Frontal cortex (tissue), 4 donors: ENCODE data around the gene LRP1B. TPM values are rescaled to one million over a fixed set of nuclear protein-coding genes. Genes with fewer than 3 reads are reported as not detected.
"Not testable (repeated sequence)": the region's sequence is repeated elsewhere in the genome, so short reads cannot be mapped to it uniquely, and the experiment has no call there.

Experiments used
- DNase-seq, 2 donors: peaks; one replicate each; pipeline ENCODE4 v3.0.0; 2012; ENCODE audit warnings: low spot score in 2 of 2
- FAIRE-seq: peaks from 2 replicates; lab custom pipeline; 2012; peaks lifted over from hg19 to GRCh38; lab: Jason Lieb, UNC
- total RNA-seq: library from RNA; depleted of rRNA; stranded (reverse); fragments of >200 nt; gene quantifications from one replicate; pipeline ENCODE4 v1.2.3, GENCODE V29; 2014
- donor health status: control.
- donor health status: control.
- donor health status: control.

Gene LRP1B
- total RNA-seq, 1 donor from 2014 or later, result 84.0 TPM

GRCh38 chr2:142112757-142113221, 18.0 kb downstream of the LRP1B start:
- DNase-seq, result no peak
- FAIRE-seq, result no peak

GRCh38 chr2:142104134-142104758, 26.6 kb downstream of the LRP1B start:
- no peak for DNase-seq
- FAIRE-seq, result no peak

GRCh38 chr2:142100970-142101369, 29.8 kb downstream of the LRP1B start:
- FAIRE-seq (no peak), DNase-seq (no peak)

GRCh38 chr2:142100139-142100873, 30.5 kb downstream of the LRP1B start:
- DNase-seq (no peak), FAIRE-seq (no peak)

DNA sequence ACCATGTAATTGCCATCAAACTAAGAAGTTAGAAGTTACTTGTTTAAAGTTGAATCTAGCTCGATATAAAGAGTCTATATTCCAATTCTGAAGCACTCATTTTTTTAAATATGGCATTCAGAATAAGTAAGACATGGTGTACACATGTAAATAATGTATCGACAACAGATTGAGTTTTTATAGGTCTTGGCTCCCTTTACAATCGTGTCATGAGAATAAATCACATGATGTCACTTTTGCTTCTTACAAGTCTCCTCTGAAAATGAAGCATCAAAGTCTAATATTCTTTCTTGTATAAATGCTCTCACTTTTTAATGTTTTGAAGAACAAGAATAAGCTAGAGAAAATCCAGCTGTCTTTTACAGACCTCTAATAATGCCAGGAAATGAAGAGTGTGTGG, 33.1 kb downstream of the LRP1B start:
- FAIRE-seq (no peak), DNase-seq (no peak)

- FAIRE-seq, result no peak
- DNase-seq, result no peak
Observed at GRCh38 chr2:142095647-142096046, 35.2 kb downstream of the LRP1B start.

- no peak for FAIRE-seq
Observed at GRCh38 chr2:142094233-142094632, 36.6 kb downstream of the LRP1B start.

DNA sequence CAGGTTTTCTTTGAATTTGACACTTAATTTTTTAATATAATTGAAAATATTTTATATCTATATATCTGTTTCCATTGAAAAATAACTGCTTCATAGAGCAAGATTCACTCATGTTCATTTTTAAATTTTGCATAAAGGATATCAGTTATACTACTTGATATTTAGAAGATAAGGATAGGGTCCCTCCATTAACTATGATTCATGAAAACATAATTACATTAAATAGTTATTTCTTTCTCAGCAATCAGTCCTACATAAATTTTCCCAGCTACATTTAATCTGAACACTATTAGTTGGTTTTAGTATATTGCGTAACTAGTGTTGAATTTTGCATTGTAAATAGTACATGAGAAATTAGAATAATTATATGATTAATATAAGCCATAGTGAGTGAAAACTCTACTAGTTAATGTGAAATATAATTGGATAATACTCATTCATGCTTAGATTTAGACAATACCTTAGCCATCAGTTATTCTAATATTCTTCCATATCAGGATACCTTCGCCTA, 42.7 kb downstream of the LRP1B start:
- DNase-seq (no peak), FAIRE-seq (peak; percentile 8)

More at GRCh38 chr2:142094233-142094632, 36.6 kb downstream of the LRP1B start:
- DNase-seq, result no peak

DNA sequence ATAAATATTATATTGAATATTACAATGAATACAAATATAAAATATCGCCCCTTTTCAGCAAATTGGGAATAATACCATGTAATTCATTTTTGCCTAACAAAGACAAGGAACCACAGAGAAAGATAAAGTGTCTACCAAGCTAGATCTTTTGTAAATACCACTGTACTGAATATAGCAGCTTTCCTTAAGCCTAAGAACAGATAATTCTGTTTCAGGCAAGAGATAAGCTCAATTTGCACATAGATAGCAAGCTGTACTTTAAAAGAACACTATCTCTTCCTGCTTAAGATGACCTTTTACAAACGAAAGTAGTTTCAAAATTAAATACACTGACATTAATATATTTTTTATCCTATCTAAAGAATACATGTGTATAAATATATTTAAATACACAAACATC, 43.2 kb downstream of the LRP1B start:
- not testable (repeated sequence) for DNase-seq, FAIRE-seq

DNA sequence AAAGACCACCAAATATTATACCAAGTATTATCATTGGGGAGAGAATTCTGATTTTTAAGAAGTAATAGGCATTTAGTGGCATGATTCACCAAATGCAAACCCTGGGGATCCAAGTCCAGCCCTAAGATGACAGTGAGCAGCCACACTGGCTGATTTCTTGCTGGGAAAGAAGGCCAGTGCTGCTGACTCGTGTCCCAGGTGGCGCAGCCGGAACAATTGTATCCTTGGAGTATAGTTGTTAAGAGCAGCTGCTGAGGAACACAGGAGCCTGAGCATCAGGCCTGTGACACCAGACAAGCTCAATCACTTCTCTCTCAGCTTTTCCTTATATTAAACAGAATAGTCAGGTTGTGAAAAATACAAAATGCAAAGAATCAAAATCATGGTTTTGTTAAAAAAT, 48.4 kb downstream of the LRP1B start:
- DNase-seq, result no peak
- FAIRE-seq, result no peak

DNA sequence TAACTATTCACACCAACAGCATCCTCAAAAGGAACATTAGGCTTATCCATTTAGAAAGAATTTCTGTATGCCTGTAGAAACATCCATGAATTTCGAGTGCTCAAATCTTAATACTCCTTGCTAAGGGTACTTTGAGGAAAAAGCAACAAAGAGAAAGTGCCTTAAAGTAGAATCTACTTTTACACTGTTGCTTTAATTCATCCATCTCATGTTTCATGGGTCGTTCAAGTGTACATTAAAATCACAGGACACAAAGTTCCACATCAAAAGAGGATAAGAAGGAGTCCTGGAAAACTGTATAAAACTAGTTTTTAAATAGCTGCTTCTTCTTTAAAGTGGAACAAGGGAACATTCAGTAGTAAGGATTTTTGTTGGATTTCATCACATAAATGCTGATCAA, 54.5 kb downstream of the LRP1B start:
- FAIRE-seq, result no peak
- no peak for DNase-seq

DNA sequence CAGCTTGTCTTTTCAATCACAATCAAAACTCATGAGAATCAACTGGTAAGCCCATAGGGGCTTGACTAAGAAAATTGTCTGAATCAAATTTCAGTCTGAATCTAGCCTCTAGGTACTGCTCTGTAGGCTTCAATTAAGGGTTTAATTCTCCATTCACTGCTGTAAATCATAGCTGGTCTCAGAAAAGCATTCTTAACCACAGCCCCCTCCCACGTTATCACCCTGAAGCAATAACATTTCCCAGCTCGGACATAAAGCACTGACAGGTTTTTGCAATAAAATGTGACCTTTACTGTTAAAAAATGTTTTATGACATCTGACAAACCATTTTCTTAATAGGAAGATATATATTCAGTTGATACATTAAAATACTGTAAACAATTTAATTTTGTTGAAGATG, 55.0 kb downstream of the LRP1B start:
- no peak for DNase-seq
- FAIRE-seq, result no peak

DNA sequence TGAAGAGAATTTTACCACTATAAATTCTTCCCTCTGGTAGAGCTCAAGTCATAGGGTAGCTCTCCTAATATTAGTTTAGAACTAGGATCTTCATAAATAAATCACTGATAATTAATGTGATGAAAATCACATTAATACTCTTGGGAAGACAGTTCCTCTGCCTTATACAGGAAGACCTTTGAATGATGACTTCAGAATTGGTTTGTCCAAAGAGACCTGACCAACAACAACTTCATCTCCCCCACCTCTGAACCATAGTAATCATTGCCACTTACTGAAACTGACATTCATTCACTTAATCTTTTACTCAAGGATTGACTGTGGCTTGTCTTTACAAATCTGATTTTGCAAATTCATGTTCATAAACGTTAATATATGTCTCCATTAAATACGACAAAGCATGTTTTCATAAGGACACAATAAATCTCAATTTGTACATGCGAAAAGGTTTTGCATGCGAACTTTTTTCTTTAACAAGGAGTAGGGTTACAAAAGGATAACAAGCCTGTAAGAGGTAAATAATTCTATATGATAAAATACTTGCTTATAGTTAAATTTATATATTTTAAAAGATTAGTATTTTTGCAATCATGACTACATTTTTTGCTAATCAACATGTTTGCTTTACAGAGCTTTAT, 61.4 kb downstream of the LRP1B start:
- FAIRE-seq, result no peak
- DNase-seq, result no peak

GRCh38 chr2:142065700-142066099, 65.1 kb downstream of the LRP1B start:
- no peak for FAIRE-seq

GRCh38 chr2:142065156-142065555, 65.7 kb downstream of the LRP1B start:
- DNase-seq (no peak), FAIRE-seq (no peak)

More at GRCh38 chr2:142065700-142066099, 65.1 kb downstream of the LRP1B start:
- no peak for DNase-seq

GRCh38 chr2:142061733-142062132, 69.1 kb downstream of the LRP1B start:
- DNase-seq (no peak), FAIRE-seq (no peak)

DNA sequence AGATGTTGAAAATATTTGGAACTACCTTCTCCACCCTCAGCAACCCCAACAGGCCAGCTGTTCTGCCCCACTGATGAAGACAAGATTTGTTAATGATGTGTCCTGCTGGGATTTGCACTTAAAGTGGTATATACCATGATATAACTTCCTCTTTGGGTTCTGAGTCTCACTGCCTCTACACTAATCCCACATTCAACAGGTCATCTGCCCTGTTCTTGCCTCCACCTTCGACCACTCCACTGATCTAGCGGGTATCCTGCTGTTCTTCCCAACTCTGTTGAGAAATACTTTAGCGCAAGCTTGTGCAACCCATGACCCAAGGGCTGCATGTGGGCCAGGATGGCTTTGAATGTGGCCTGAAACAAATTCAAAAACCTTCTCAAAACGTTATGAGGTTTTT, 72.7 kb downstream of the LRP1B start:
- DNase-seq, result no peak
- no peak for FAIRE-seq

DNA sequence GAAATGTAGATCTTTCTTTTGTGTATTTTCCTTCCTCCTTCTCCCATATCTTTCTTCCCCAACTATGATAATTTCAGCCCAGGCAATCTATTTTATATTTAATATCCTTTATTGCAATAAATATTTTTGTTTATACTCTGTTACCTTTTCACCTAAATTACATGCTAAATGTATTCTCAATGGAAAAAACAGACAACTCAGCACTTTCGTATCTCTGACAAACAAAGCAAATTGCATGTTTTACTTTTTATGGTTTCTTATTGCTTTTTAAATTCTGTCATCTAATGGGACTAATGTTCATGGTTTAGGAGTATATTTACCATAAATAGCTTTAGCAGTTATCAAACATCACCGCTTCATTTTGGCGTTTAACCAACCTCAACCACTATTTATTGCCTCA, 74.0 kb downstream of the LRP1B start:
- FAIRE-seq, result no peak

GRCh38 chr2:142052220-142052863, 78.5 kb downstream of the LRP1B start:
- FAIRE-seq, result no peak
- no peak for DNase-seq

More for the DNA sequence above, 74.0 kb downstream of the LRP1B start:
- DNase-seq, result no peak

DNA sequence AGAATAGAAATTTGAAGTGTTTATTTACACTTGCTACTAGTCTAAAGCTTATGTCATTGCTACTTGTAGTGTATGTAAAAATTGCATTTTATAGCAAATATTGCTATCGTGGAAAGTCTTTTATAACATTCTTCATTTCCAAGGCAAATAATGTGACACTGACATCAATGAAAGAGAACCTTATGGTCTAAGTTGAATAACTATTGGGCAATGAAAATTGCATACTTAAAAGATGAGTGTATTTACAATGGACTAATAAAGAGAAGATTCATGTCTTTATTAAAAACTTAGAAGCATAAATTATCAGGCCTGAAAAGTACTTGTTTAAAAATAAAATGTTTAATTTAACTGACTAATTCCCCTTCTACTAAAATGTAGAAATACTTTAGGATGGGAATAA, 82.2 kb downstream of the LRP1B start:
- DNase-seq (no peak), FAIRE-seq (no peak)
